Astrocyte of the spinal cord (primary cell): ENCODE measurements around the gene APOL2.

ENCODE experiments used
- DNase-seq: peaks from one replicate; pipeline ENCODE4 v3.0.0; 2011; ENCODE audit warnings: low read depth, low spot score
- H3K4me3 ChIP-seq: 2 replicates; pipeline ENCODE4 v1.5.1; 2011; ENCODE audit warnings: low read depth, mild to moderate bottlenecking, low read length, moderate library complexity
- CTCF ChIP-seq: IDR thresholded peaks from 2 replicates; pipeline ENCODE4 v1.5.1; 2012; ENCODE audit warnings: low read depth, mild to moderate bottlenecking, low read length, inconsistent platforms
- in situ Hi-C: cut with HindIII; loops from 2 replicates; pipeline ENCODE4 v1.10.0; 2017; ENCODE audit warnings: low sequenced_read_pairs

The APOL2 gene

GRCh38 chr22:36239401-36240171 is at the start of gene APOL2:
Gene APOL2 (minus strand): TSS chr22:36239527. CDS start chr22:36233162, 6,365 bp downstream.
- peak within 1 kb of the TSS; percentile 73 for H3K4me3 ChIP-seq
- TF ChIP-seq CTCF, result peak; percentile 78
- DNase-seq, result peak; percentile 95
- in situ Hi-C loops, result no loop called here

- no peak overlapping the region for H3K4me3 ChIP-seq
- DNase-seq, result no peak
- in situ Hi-C loops, result no loop called here
- no peak for TF ChIP-seq CTCF
Observed at GRCh38 chr22:36288571-36289405, 49.5 kb upstream of the APOL2 start.

- in situ Hi-C loops, result no loop called here
- DNase-seq, result no peak
- no peak overlapping the region for H3K4me3 ChIP-seq
- no peak for TF ChIP-seq CTCF
Observed at GRCh38 chr22:36287881-36288515, 48.7 kb upstream of the APOL2 start.

GRCh38 chr22:36286096-36286957 is 47.0 kb upstream of the APOL2 start:
- TF ChIP-seq CTCF, result peak; percentile 99
- H3K4me3 ChIP-seq, result no peak overlapping the region
- DNase-seq, result peak; percentile 80
- in situ Hi-C loops, result no loop called here

GRCh38 chr22:36285545-36285944 is 46.2 kb upstream of the APOL2 start:
- DNase-seq, result no peak
- in situ Hi-C loops, result no loop called here
- H3K4me3 ChIP-seq, result no peak overlapping the region
- TF ChIP-seq CTCF, result no peak

GRCh38 chr22:36285017-36285416 is 45.7 kb upstream of the APOL2 start:
- in situ Hi-C loops, result no loop called here
- TF ChIP-seq CTCF, result no peak
- H3K4me3 ChIP-seq, result no peak overlapping the region
- no peak for DNase-seq
